Type B pancreatic cell (in vitro differentiated cells): ENCODE results near the gene CDC25C. TPM values are rescaled to one million over a fixed set of nuclear protein-coding genes. Genes with fewer than 3 reads are reported as not detected.
"Not testable (repeated sequence)": the region's sequence is repeated elsewhere in the genome, so short reads cannot be mapped to it uniquely, and the experiment has no call there.

Experiments used
- DNase-seq: peaks from one replicate; pipeline ENCODE4 v3.0.0; 2021; ENCODE audit warnings: mixed read lengths; ENCODE audit not compliant: unreplicated experiment; ENCODE audit errors: extremely low spot score
- H3K27ac Mint-ChIP-seq: 2 replicates; pipeline ENCODE4 v1.8.0; 2021; ENCODE audit warnings: mild to moderate bottlenecking, mixed read lengths
- H3K27me3 Mint-ChIP-seq: 2 replicates; pipeline ENCODE4 v1.8.0; 2021; ENCODE audit warnings: mixed read lengths
- H3K36me3 Mint-ChIP-seq: 2 replicates; pipeline ENCODE4 v1.8.0; 2021; ENCODE audit warnings: mixed read lengths
- H3K4me1 Mint-ChIP-seq: one replicate; pipeline ENCODE4 v1.8.0; 2021; ENCODE audit warnings: mixed read lengths; ENCODE audit not compliant: unreplicated experiment
- H3K4me3 Mint-ChIP-seq: 2 replicates; pipeline ENCODE4 v1.8.0; 2021; ENCODE audit warnings: mild to moderate bottlenecking, mixed read lengths
- H3K9me3 Mint-ChIP-seq: 2 replicates; pipeline ENCODE4 v1.8.0; 2021; ENCODE audit warnings: mixed read lengths
- total RNA-seq: library from RNA; stranded (reverse); gene quantifications from 2 replicates; pipeline ENCODE4 v1.2.1, GENCODE V29; 2021; ENCODE audit warnings: low replicate concordance
- TF ChIP-seq, protein P1 (sequence below): fragments of 200-600 bp; sonication (generic); conservative IDR thresholded peaks from 2 replicates; pipeline ENCODE4 v1.5.0; 2021; ENCODE audit warnings: antibody characterized with exemption, mild to moderate bottlenecking

CDC25C gene
- total RNA-seq, 1 donor from 2014 or later, result 17.2 TPM

DNA sequence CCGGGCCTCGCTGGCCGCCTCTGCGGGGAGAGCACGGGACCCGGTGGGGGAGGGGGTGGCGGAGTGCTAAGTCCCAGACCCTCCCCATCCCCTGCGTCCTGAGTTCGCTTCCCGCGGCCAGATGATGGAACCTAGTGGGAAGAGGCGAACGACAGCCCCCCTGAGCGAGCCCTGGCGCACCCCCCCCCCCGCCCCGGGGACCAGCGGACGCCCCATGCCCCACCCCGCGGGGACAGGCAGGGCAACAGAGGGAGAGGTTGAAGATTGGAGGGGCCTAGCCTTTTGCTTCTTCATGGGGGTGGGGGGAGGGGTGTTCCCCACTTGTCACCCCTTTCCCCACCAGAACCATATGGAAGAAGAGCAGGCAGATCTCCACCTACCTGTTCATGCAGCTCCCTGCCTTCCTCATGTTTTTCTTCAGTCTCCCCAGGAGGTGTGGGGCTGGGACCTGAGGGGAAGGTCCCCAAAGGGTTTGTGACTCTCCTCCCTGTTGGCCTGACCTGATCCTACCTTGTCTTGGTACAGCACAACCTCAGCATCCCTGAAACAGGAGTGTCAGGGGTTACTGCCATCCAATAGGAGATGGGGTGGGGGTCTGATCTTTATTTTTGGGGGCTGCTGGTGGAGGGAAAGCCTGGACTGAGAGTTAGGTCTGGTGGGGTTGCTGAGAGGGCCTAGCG, 6.9 kb upstream of the CDC25C start:
- TF ChIP-seq, protein P1, sequence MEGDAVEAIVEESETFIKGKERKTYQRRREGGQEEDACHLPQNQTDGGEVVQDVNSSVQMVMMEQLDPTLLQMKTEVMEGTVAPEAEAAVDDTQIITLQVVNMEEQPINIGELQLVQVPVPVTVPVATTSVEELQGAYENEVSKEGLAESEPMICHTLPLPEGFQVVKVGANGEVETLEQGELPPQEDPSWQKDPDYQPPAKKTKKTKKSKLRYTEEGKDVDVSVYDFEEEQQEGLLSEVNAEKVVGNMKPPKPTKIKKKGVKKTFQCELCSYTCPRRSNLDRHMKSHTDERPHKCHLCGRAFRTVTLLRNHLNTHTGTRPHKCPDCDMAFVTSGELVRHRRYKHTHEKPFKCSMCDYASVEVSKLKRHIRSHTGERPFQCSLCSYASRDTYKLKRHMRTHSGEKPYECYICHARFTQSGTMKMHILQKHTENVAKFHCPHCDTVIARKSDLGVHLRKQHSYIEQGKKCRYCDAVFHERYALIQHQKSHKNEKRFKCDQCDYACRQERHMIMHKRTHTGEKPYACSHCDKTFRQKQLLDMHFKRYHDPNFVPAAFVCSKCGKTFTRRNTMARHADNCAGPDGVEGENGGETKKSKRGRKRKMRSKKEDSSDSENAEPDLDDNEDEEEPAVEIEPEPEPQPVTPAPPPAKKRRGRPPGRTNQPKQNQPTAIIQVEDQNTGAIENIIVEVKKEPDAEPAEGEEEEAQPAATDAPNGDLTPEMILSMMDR, result no peak
- Mint-ChIP-seq H3K9me3 (no peaks in the 10 kb centered on the region), H3K4me1 (peaks cover 32% of the 10 kb centered on the region), H3K27ac (peak overlapping the region; percentile 89), H3K4me3 (peak overlapping the region; percentile 95), H3K36me3 (peaks cover 11% of the 10 kb centered on the region), H3K27me3 (no peaks in the 10 kb centered on the region)
- DNase-seq, result no peak

DNA sequence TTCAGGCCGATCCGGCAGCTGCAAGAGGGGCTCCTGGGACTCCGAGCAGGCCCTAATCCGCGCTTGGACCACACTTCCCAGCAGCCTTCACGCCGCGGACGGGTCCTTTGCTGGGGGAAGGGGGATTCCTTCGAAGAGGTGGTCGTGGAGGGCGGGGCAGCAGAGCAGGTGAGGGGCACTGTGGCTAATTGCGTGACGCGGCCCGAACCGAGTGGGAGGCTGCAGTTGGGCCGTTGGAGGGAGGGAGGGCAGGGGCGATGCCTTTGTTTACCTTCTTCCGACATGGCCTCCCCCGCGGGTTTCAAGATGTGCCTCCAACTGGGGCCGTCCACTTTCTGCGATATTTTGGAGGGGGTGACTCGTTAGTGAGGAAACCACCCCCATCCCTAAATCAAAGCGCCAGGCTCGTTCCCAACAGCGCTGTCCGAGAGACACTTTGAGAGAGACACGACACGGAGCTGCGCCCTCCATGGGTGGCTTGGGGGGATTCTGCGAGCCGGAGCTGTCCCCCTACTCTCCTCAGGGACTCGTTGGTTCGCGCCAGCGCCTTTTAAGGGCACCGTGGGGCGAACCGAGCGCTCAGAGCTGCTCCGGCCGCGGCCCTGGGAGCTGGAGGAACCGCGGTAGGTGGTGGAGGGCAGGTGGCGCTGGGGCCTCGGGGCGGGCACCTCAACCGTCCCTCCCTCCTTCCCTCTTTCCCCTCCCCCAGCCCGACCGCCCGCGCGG, 6.2 kb upstream of the CDC25C start, which contains the start of gene FAM53C:
FAM53C (plus strand) TSS at position 582 of the 726 bp plus-strand sequence. CDS start 3,070 bp downstream, outside the sequence.
- peak within 1 kb of the TSS; percentile 99 for H3K27ac Mint-ChIP-seq
- H3K36me3 Mint-ChIP-seq, result peaks cover 11% of the 10 kb centered on the region
- TF ChIP-seq, protein P1, result no peak
- no peaks in the 10 kb centered on the region for H3K27me3 Mint-ChIP-seq
- peak within 1 kb of the TSS; percentile 95 for H3K4me3 Mint-ChIP-seq
- no peaks in the 10 kb centered on the region for H3K9me3 Mint-ChIP-seq
- peak; percentile 96 for DNase-seq
- H3K4me1 Mint-ChIP-seq, result peaks cover 32% of the 10 kb centered on the region

DNA sequence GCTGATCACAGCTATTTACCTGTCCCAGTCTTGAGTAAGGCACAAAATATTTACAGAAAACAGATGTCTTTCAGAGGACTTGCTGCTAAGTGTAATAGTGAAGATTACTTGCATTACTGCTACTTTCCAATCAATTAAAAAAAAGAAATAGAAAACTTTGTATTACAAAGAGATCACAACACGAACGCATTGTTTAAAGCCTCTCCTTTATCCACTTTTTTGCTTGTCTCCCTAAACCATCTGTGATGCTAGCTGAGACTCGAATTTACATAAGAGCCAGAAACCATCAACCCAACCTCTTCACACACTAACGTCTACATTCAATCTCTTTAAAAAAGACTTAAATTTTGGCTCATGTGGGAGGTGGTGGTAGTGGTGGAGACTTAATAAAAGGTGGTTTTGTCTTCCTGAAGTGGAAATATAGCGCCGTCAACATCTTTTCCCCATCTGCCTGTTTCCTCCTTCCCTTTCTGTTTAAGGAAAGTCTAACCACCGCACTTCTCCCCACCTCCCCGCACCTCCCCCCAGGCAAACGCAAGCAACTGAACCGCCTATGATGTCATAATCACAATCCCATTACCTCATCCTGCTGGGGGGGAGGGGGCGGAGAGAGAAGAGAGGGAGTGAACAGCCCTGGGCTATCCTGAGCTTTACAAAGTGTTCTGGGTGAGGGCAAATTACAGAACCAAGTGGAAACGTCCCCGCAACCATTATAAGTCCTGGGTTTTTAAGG, 5.5 kb upstream of the CDC25C start:
- peak overlapping the region; percentile 95 for H3K4me3 Mint-ChIP-seq
- peaks cover 11% of the 10 kb centered on the region for H3K36me3 Mint-ChIP-seq
- H3K4me1 Mint-ChIP-seq, result peaks cover 35% of the 10 kb centered on the region
- TF ChIP-seq, protein P1, result no peak
- no peaks in the 10 kb centered on the region for H3K9me3 Mint-ChIP-seq
- H3K27me3 Mint-ChIP-seq, result no peaks in the 10 kb centered on the region
- peak overlapping the region; percentile 99 for H3K27ac Mint-ChIP-seq
- DNase-seq, result peak; percentile 79

DNA sequence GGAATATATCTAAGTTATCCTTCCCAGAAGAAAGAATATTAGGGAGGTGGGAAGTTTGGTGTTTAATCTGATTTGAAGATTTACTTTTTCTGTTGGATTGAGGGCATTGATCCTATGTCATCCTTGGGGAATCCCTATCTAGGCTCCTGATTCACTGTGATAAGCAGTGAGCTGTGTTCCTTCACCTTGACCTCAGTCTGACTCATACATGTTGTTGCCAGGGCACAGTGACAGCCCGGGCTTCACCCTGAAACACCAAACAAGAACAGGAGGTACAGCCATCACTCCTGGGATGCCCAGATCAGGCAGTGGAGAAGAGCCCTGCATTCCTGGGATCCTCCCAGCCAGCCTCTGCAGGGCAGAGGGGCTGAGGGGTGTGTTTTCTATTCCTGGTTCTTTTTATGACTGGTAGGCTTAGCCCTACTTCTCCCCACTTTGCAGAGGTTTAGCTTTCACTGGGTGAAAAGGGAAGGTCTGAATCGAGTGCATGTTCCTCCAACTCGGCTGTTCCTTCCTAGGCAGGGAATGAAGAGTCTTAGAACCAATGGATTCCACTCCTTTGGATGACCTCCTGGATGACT, 3.4 kb upstream of the CDC25C start:
- peak overlapping the region; percentile 81 for H3K27ac Mint-ChIP-seq
- TF ChIP-seq, protein P1, result no peak
- no peaks in the 10 kb centered on the region for H3K27me3 Mint-ChIP-seq
- no peak for DNase-seq
- peaks cover 31% of the 10 kb centered on the region for H3K4me1 Mint-ChIP-seq
- H3K9me3 Mint-ChIP-seq, result no peaks in the 10 kb centered on the region
- peak overlapping the region; percentile 64 for H3K4me3 Mint-ChIP-seq
- H3K36me3 Mint-ChIP-seq, result no peaks in the 10 kb centered on the region

DNA sequence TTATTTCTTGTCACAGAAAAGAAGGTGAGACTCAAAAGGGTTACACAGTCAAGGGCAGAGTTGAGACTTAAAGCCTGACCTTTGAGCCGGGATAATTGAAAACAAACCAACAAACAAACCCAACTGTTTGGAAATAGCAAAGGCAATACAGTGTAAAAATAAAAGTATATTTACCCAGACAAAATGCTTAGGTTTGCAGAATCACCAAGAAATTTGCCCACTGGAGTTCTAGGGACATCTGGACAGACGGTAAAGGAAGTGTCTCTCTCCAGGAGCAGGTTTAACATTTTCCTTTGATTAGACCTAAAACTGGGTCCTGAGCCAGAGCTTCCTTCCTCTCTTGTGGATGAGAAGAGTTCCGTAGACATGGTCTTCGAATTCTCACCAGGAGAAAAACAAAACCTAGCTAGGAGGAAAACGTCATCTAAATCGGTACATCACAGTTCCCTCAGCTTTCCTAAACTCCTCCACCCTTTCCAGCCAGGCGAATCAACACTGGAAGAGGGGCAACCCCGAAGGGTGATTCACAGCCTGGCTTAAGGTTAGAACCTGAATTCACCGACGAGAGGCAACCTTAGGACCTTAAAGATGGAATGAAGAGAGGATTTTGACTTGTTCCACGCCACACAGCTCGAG, 673 bp downstream of the CDC25C start:
- Mint-ChIP-seq H3K4me1 (peaks cover 19% of the 10 kb centered on the region), H3K4me3 (peak overlapping the region; percentile 88), H3K27ac (peak overlapping the region; percentile 80), H3K9me3 (no peaks in the 10 kb centered on the region), H3K27me3 (no peaks in the 10 kb centered on the region), H3K36me3 (no peaks in the 10 kb centered on the region)
- no peak for DNase-seq
- TF ChIP-seq, protein P1, result no peak

DNA sequence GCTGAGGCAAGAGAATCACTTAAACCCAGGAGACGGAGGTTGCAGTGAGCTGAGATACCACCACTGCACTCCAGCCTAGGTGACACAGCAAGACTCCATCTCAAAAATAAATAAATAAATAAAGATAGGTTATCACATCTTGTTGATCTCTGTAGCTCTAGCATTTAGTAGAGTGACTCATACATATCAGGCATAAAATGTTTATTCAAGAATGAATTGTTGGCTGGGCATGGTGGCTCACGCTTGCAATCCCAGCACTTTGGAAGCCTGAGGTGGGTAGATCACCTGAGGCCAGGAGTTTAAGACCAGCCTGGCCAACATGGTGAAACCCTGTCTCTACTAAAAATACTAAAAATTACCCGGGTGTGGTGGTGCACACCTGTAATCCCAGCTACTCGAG, 13.4 kb downstream of the CDC25C start:
- not testable (repeated sequence) for H3K9me3 Mint-ChIP-seq, H3K27me3 Mint-ChIP-seq, H3K4me1 Mint-ChIP-seq, H3K4me3 Mint-ChIP-seq, H3K27ac Mint-ChIP-seq, H3K36me3 Mint-ChIP-seq, DNase-seq
